GM10266 (cell line): ENCODE measurements around the gene CD247.

Experiments used
- DNase-seq: peaks from one replicate; pipeline ENCODE4 v3.0.0; 2012; ENCODE audit errors: extremely low spot score
- TF ChIP-seq, protein P1 (sequence below): IDR thresholded peaks from 2 replicates; pipeline ENCODE4 v1.5.1; 2012; ENCODE audit warnings: mild to moderate bottlenecking, low read depth; ENCODE audit not compliant: control insufficient read depth, insufficient read depth; ENCODE audit errors: missing control alignments

The CD247 gene

DNA sequence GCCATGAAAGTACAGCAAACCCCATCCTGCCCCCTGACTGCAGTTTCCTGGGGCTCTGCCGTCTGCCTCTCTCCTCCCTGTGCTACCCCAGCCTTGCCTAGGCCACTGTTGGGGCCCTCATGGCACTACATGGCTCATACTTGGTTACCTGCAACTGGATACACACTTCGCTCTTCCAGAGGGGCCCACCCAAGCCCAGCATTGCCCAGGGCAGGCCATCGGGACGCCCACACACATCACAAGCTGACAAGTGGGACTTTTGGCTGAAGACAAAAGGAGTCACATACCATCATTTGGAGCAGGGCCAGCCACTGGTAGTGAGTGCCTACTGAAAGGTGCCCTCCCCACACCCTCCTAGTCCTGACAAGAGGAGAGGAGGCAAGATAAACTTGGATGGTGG is 82.8 kb downstream of the CD247 start:
- DNase-seq = no peak
- TF ChIP-seq, protein P1, sequence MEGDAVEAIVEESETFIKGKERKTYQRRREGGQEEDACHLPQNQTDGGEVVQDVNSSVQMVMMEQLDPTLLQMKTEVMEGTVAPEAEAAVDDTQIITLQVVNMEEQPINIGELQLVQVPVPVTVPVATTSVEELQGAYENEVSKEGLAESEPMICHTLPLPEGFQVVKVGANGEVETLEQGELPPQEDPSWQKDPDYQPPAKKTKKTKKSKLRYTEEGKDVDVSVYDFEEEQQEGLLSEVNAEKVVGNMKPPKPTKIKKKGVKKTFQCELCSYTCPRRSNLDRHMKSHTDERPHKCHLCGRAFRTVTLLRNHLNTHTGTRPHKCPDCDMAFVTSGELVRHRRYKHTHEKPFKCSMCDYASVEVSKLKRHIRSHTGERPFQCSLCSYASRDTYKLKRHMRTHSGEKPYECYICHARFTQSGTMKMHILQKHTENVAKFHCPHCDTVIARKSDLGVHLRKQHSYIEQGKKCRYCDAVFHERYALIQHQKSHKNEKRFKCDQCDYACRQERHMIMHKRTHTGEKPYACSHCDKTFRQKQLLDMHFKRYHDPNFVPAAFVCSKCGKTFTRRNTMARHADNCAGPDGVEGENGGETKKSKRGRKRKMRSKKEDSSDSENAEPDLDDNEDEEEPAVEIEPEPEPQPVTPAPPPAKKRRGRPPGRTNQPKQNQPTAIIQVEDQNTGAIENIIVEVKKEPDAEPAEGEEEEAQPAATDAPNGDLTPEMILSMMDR = no peak

DNA sequence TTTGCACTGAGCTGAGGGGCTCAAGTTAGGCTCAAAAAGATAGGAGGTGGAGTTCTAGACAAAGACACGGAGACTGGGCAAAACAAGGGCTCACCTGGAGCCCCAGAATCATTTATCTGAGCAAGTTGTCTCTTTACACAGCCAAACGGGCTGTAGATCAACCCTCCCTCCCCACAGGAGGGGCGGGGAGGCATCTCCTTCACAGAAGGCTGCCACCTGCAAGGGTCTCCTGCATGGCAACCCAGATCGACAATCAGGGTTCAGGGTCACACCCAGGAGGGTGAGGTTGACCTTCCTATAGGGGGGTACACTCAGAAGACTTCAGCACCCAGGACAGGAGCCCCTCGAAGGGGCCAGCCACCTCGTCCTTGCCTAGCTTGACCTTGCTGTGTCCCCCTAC is 84.0 kb downstream of the CD247 start:
- DNase-seq = no peak
- TF ChIP-seq, protein P1 = no peak

DNA sequence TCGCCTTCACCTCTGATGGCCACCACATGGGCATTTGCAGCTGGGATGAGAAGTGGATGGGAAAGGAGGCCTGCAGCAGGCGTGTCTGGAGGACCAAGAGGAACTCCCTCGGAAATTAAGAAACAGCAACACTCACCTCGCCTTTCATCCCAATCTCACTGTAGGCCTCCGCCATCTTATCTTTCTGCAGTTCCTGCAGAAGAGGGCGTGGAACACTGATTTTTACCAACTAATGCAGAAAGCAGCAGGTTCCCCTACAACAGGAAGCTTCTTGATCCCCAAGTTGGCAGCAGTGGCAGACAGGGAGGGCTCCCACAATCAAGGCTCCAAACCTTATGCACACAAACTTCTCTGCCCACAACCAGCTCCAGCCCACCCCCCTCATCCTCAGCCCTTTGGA is 84.4 kb downstream of the CD247 start:
- DNase-seq = no peak
- TF ChIP-seq, protein P1 = no peak

DNA sequence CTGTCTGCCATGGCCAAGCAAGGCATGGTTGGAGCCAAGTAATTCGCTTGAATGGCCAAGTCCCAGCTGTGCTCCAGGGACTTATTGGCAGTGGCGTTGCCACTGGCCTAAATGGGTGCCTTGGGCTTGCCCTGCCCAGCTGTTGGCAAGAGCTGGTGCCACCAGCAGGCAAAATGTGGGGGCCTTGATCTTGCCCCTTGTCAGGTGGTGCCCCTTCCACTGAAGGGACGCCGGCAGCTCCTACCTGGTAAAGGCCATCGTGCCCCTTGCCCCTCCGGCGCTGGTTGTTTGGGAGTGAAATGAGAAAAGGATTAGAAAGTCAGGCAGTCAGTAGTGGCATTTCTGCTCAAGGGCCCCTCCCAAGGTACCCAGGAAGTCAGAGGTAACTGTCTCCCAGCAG is 85.5 kb downstream of the CD247 start:
- TF ChIP-seq, protein P1 = no peak
- DNase-seq = no peak

DNA sequence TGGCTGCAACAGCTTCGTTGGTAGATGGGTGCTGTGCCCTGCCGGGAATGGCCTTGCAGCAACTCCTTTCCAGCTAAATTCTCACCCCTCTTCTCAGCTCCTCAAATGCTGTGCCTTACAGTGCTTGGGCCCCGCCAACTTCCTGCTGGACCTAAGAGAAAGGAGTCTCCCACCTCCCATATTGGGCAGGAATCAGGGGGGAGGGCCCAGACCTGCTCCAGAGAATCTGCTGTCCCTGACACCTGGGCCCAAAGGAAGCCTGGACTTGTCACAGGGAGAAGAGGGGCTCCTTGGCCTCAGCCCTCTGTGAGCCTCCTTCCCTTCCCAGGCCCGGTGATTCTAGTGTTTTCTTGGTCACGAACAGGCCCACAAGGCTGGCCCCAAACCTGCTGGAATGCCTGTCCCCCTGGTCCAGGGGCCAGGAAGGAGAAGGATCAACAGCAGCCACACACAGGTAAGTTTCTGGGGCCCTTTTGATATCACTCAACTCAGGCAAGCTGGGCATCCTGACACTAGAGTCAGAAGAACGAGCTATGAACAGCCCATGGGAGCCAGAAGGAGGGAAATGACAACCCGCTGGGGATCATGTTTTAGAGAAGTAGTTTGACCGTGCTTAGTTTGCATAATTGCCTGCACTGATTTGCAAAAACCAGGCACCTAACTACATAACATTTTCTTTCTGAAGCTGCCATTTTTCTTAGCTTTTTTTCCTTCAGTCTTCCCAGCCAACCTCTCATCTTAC is 86.2 kb downstream of the CD247 start:
- TF ChIP-seq, protein P1 = no peak
- DNase-seq = no peak

DNA sequence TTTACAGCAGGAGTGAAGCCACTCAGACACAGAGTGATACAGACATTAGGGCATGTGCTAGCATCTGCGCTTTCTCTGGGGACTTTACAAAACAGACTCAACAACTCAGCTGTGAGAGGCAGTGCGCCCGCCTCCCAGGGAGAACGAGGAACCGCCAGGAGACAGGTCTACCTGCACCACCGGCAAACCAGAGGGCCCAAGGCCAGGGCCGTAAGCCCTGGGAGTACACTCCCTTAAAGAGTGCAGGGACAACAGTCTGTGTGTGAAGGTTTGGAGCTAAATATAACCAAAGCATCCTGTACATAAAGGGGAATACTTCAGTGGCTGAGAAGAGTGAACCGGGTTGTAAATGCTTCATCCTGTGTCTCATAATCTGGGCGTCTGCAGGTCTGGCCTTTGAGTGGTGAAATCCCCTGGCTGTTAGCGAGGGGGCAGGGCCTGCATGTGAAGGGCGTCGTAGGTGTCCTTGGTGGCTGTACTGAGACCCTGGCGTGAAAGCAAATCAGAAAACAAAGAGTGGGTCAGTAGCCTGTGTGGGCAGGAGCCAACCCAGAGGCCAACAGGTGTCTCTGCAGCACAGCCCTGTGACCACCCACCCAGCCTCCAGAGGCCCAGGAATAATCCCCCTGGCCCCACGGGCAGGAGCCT is 86.9 kb downstream of the CD247 start:
- DNase-seq = peak; percentile 59
- TF ChIP-seq, protein P1 = no peak

DNA sequence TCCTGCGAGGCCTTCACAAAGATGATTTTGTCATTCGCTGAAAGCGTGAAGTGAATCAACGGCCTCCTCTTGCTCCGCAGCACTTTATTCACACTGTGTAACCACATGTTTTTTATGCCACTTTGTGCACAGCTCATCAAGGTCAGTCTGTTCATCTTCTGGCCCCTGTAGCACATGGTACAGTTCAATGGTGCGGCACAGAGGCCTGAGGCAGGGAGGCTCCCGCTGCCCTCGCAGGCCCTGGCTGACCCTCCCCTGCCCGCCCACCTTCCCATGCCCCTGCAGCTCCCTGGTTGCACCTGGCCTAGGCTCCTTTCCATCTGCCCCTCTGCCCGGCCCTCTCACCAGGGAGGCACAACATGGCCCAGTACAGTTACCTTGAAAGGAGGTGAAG is 87.5 kb downstream of the CD247 start:
- no peak for DNase-seq
- TF ChIP-seq, protein P1 = no peak
